Loucy (cell line): Measurements from ENCODE around the gene PPA2.

Experiments used
- H2AFZ ChIP-seq: fragments of 200-600 bp; sonication (generic); 2 replicates; pipeline ENCODE4 v1.6.0; 2016; ENCODE audit warnings: antibody characterized with exemption, mild to moderate bottlenecking, low read length, moderate library complexity
- H3F3A ChIP-seq: fragments of 200-600 bp; 2 replicates; pipeline ENCODE4 v1.6.0; 2016; ENCODE audit warnings: antibody characterized with exemption, low read depth, mild to moderate bottlenecking
- H3K27me3 ChIP-seq: fragments of 200-600 bp; sonication (generic); 2 replicates; pipeline ENCODE4 v1.6.1; 2014; ENCODE audit warnings: low read length, mild to moderate bottlenecking; ENCODE audit not compliant: insufficient read depth, poor library complexity, severe bottlenecking
- H3K36me3 ChIP-seq: fragments of 200-600 bp; sonication (generic); 2 replicates; pipeline ENCODE4 v1.6.1; 2016; ENCODE audit warnings: low read length; ENCODE audit not compliant: insufficient read depth
- H3K4me1 ChIP-seq: fragments of 200-600 bp; sonication (generic); 2 replicates; pipeline ENCODE4 v1.5.1; 2014; ENCODE audit warnings: low read length, mild to moderate bottlenecking; ENCODE audit not compliant: insufficient read depth, poor library complexity, severe bottlenecking
- H3K4me2 ChIP-seq: fragments of 200-600 bp; sonication (generic); 2 replicates; pipeline ENCODE4 v1.6.0; 2014; ENCODE audit warnings: antibody characterized with exemption, low read length, low read depth, mild to moderate bottlenecking; ENCODE audit not compliant: poor library complexity, severe bottlenecking
- H3K4me3 ChIP-seq: fragments of 200-600 bp; sonication (generic); 2 replicates; pipeline ENCODE4 v1.5.1; 2014; ENCODE audit warnings: low read length, mild to moderate bottlenecking, mixed read lengths; ENCODE audit not compliant: poor library complexity, severe bottlenecking
- H3K79me2 ChIP-seq: fragments of 200-600 bp; sonication (generic); 2 replicates; pipeline ENCODE4 v1.6.1; 2014; ENCODE audit warnings: low read length; ENCODE audit not compliant: insufficient read depth
- H3K9ac ChIP-seq: fragments of 200-600 bp; sonication (generic); 2 replicates; pipeline ENCODE4 v1.6.0; 2014; ENCODE audit warnings: mild to moderate bottlenecking, low read depth, low read length, moderate library complexity; ENCODE audit not compliant: poor library complexity, severe bottlenecking
- H3K9me2 ChIP-seq: fragments of 200-600 bp; sonication (generic); replicated peaks from 2 replicates; pipeline ENCODE4 v1.6.1; 2016; ENCODE audit warnings: low read depth, low read length, mixed read lengths
- H3K9me3 ChIP-seq: fragments of 200-600 bp; sonication (generic); 2 replicates; pipeline ENCODE4 v1.6.1; 2014; ENCODE audit warnings: mild to moderate bottlenecking, antibody characterized with exemption, low read length, low read depth; ENCODE audit not compliant: insufficient read depth
- H4K20me1 ChIP-seq: fragments of 200-600 bp; sonication (generic); 2 replicates; pipeline ENCODE4 v1.6.0; 2014; ENCODE audit warnings: antibody characterized with exemption, low read length, mild to moderate bottlenecking; ENCODE audit not compliant: insufficient read depth, poor library complexity, severe bottlenecking
- CTCF ChIP-seq: fragments of 200-600 bp; sonication (generic); conservative IDR thresholded peaks from 2 replicates; pipeline ENCODE4 v1.5.1; 2014; ENCODE audit warnings: mild to moderate bottlenecking, antibody characterized with exemption, low read length
- EZH2phosphoT487 ChIP-seq: fragments of 200-600 bp; IDR thresholded peaks from 2 replicates; pipeline ENCODE4 v1.6.1; 2018; ENCODE audit warnings: antibody characterized with exemption, mild to moderate bottlenecking, moderate library complexity, borderline replicate concordance

Gene PPA2

GRCh38 chr4:105399532-105400161, 74.2 kb downstream of the PPA2 start:
- no peaks in the 10 kb centered on the region for H3K4me1 ChIP-seq
- no peaks in the 10 kb centered on the region for H4K20me1 ChIP-seq
- H3K27me3 ChIP-seq: no peaks in the 10 kb centered on the region
- TF ChIP-seq CTCF (no peak), EZH2phosphoT487 (no peak)
- no peaks in the 10 kb centered on the region for H3K9me2 ChIP-seq
- H3K79me2 ChIP-seq: no peaks in the 10 kb centered on the region
- no peaks in the 10 kb centered on the region for H3K36me3 ChIP-seq
- no peak overlapping the region for H2AFZ ChIP-seq
- H3K4me2 ChIP-seq: no peak overlapping the region
- H3K9ac ChIP-seq: no peak overlapping the region
- H3F3A ChIP-seq: no peaks in the 10 kb centered on the region
- H3K9me3 ChIP-seq: no peaks in the 10 kb centered on the region
- no peak overlapping the region for H3K4me3 ChIP-seq

- Histone ChIP-seq H3K36me3 (no peaks in the 10 kb centered on the region), H3K4me1 (no peaks in the 10 kb centered on the region), H3K9ac (no peak overlapping the region), H3K9me3 (no peaks in the 10 kb centered on the region), H4K20me1 (no peaks in the 10 kb centered on the region), H3K27me3 (no peaks in the 10 kb centered on the region), H3K4me2 (no peak overlapping the region), H3K4me3 (no peak overlapping the region), H3K79me2 (no peaks in the 10 kb centered on the region), H3K9me2 (no peaks in the 10 kb centered on the region), H3F3A (no peaks in the 10 kb centered on the region), H2AFZ (no peak overlapping the region)
- TF ChIP-seq CTCF (no peak), EZH2phosphoT487 (no peak)
Measured at GRCh38 chr4:105392858-105393257, 81.0 kb downstream of the PPA2 start.

- Histone ChIP-seq H4K20me1 (no peaks in the 10 kb centered on the region), H3K36me3 (peaks cover 4% of the 10 kb centered on the region; the same call in 1 of the 2 replicates), H3K9me3 (no peaks in the 10 kb centered on the region), H2AFZ (no peak overlapping the region), H3K9me2 (no peaks in the 10 kb centered on the region), H3K27me3 (no peaks in the 10 kb centered on the region), H3F3A (no peaks in the 10 kb centered on the region), H3K4me3 (no peak overlapping the region), H3K4me1 (no peaks in the 10 kb centered on the region), H3K9ac (no peak overlapping the region), H3K79me2 (no peaks in the 10 kb centered on the region), H3K4me2 (no peak overlapping the region)
- TF ChIP-seq CTCF (no peak), EZH2phosphoT487 (no peak)
Measured at GRCh38 chr4:105389167-105389566, 84.7 kb downstream of the PPA2 start.
